AG04450 (cell line): ENCODE results near the gene TTBK2. TPM values are rescaled to one million over a fixed set of nuclear protein-coding genes. Genes with fewer than 3 reads are reported as not detected.

Source experiments
- CTCF ChIA-PET: fragments of 300-600, 350-600 bp; formaldehyde crosslinking; extraction: SDS; loops from one replicate; lab custom pipeline; 2022; ENCODE audit warnings: antibody characterized with exemption, inconsistent platforms; lab: Charles Lee
- POLR2A ChIA-PET: fragments of 350-600 bp; formaldehyde crosslinking; extraction: SDS; loops from one replicate; lab custom pipeline; 2021; ENCODE audit warnings: antibody characterized with exemption, inconsistent platforms; lab: Yijun Ruan, JAX
- DNase-seq: peaks from one replicate; pipeline ENCODE4 v3.0.0-alpha.2; 2011; ENCODE audit warnings: low read depth, low spot score
- H3K27ac ChIP-seq: one replicate; pipeline ENCODE4 v1.5.1; 2012; ENCODE audit warnings: low read depth, low read length, control low read depth
- H3K27me3 ChIP-seq: one replicate; pipeline ENCODE4 v1.6.0; 2012; ENCODE audit warnings: low read length; ENCODE audit not compliant: control insufficient read depth, insufficient read depth
- H3K4me3 ChIP-seq: 2 replicates; pipeline ENCODE4 v1.5.1; 2011; ENCODE audit warnings: mild to moderate bottlenecking, low read depth, low read length, control low read depth
- H3K9me3 ChIP-seq: 2 replicates; pipeline ENCODE4 v1.5.1; 2012; ENCODE audit warnings: low read length; ENCODE audit not compliant: control insufficient read depth, insufficient read depth
- polyA plus RNA-seq: library from polyadenylated mRNA; depleted of rRNA; stranded (reverse); fragments of >200 nt; gene quantifications from 2 replicates; pipeline ENCODE4 v1.2.3, GENCODE V29; 2011
- TF ChIP-seq, protein P1 (sequence below): IDR thresholded peaks from 2 replicates; pipeline ENCODE4 v1.5.1; 2011; ENCODE audit warnings: low read depth, low read length, control low read depth, inconsistent platforms

The TTBK2 gene
- polyA plus RNA-seq, 1 experiment = 8.2 TPM

- H3K27ac ChIP-seq = no peak overlapping the region
- ChIA-PET POLR2A (no interaction called here), CTCF (interaction anchor here (0.6 to 1.7 kb wide), 2 partner anchors 21 to 201 kb away, joined by 5 to 6 read pairs; no protein-coding TSS in a partner anchor)
- no peak for DNase-seq
- no peaks in the 10 kb centered on the region for H3K9me3 ChIP-seq
- H3K27me3 ChIP-seq = no peaks in the 10 kb centered on the region
- TF ChIP-seq, protein P1, sequence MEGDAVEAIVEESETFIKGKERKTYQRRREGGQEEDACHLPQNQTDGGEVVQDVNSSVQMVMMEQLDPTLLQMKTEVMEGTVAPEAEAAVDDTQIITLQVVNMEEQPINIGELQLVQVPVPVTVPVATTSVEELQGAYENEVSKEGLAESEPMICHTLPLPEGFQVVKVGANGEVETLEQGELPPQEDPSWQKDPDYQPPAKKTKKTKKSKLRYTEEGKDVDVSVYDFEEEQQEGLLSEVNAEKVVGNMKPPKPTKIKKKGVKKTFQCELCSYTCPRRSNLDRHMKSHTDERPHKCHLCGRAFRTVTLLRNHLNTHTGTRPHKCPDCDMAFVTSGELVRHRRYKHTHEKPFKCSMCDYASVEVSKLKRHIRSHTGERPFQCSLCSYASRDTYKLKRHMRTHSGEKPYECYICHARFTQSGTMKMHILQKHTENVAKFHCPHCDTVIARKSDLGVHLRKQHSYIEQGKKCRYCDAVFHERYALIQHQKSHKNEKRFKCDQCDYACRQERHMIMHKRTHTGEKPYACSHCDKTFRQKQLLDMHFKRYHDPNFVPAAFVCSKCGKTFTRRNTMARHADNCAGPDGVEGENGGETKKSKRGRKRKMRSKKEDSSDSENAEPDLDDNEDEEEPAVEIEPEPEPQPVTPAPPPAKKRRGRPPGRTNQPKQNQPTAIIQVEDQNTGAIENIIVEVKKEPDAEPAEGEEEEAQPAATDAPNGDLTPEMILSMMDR = no peak
- no peak overlapping the region for H3K4me3 ChIP-seq
These were observed 196.3 kb downstream of the TTBK2 start for GRCh38 chr15:42724276-42724675.

DNA sequence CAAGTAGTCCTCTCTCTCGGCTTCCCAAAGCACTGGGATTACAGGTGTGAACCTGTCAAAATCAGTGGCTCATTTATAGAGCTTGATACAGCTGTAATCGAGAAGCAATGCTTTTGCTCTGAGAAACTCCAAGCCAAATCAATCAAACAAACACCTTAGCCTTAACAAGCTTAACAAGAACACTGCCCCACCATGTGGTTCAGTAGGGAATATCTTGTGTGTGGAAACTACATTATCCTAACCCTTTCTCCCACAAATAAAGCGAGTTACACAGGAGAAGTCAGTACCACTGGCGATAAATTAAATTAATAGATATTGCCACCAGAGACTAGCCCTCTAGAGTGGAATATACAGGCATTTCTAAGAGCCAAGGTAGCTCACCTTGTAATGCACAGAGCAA lies 197.5 kb downstream of the TTBK2 start:
- ChIA-PET CTCF (interaction anchor here (0.5 to 1.7 kb wide), 5 partner anchors 9 to 1496 kb away, joined by 3 to 5 read pairs (median 3); no protein-coding TSS in a partner anchor), POLR2A (no interaction called here)
- no peaks in the 10 kb centered on the region for H3K9me3 ChIP-seq
- no peak for DNase-seq
- no peaks in the 10 kb centered on the region for H3K27me3 ChIP-seq
- no peak overlapping the region for H3K27ac ChIP-seq
- H3K4me3 ChIP-seq = no peak overlapping the region
- TF ChIP-seq, protein P1 = no peak

DNA sequence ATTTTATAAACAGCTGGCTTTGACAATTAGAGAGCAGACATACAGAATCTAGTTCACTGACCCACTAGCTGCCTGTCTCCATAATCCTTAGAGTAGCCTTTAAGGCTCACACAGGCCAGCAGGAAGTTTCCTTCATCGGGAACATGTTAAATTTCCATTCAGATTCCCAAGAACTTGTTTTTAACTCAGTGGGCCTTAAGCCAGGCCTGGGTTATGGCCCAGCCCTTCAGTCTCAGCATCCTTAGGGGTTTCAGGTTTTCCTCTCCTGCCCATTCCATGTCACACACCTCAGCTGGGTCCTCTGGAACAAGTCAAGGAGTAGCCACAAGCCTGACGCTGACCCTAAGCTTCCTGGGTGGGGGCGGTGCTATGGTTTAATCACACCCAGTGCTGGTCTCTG lies 198.7 kb downstream of the TTBK2 start:
- TF ChIP-seq, protein P1 = no peak
- ChIA-PET POLR2A (interaction anchor here (0.5 kb wide), 1 partner anchor 205 kb away, joined by 3 read pairs; no protein-coding TSS in a partner anchor), CTCF (interaction anchor here (0.5 to 0.8 kb wide), 2 partner anchors 8 to 302 kb away, joined by 3 to 5 read pairs; no protein-coding TSS in a partner anchor)
- Histone ChIP-seq H3K9me3 (no peaks in the 10 kb centered on the region), H3K27me3 (no peaks in the 10 kb centered on the region), H3K27ac (no peak overlapping the region), H3K4me3 (no peak overlapping the region)
- no peak for DNase-seq

DNA sequence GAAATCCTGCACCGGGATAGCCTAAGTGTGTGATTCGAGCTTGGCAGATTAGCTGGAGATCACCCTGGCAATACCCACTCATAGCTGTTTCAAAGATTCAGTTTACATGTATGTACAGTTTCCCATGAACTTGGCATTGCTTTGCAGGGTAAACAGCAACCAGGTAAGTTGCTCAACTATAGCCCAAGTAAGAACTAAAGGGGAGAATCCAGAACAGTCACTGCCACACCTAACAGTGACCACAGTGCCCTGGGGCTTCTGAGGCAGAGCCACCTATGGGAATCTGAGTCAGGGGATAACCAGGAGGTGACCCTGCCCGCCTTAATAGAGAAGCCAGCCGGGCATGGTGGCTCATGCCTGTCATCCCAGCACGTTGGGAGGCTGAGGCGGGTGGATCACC lies 199.6 kb downstream of the TTBK2 start:
- Histone ChIP-seq H3K27me3 (no peaks in the 10 kb centered on the region), H3K9me3 (no peaks in the 10 kb centered on the region), H3K4me3 (no peak overlapping the region), H3K27ac (no peak overlapping the region)
- CTCF ChIA-PET = no interaction called here
- no peak for DNase-seq
- POLR2A ChIA-PET = no interaction called here
- TF ChIP-seq, protein P1 = no peak

DNA sequence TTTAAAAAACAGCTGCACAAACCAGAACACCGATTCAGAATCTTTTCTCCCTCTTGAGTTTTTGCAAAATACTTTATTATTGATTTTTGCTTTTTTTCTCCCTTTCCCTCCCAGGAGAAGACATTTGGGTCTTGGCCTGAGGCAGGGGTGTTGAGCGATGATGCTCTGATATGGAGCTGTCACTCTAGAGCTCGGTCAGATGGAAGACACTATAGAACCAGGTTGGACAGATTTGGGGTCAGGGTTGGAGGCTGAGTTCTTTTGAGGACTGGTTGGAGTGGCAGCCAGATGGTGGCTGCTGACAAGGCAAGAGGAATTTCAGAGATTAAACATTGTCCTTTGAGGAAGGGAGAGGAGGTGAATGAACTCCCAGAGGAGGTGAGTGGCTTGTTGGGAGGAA lies 200.5 kb downstream of the TTBK2 start:
- ChIA-PET POLR2A (no interaction called here), CTCF (no interaction called here)
- Histone ChIP-seq H3K9me3 (no peaks in the 10 kb centered on the region), H3K4me3 (no peak overlapping the region), H3K27me3 (no peaks in the 10 kb centered on the region), H3K27ac (no peak overlapping the region)
- TF ChIP-seq, protein P1 = no peak
- DNase-seq = no peak
